ENCODE measurements around the gene HACD1. TPM values are rescaled to one million over a fixed set of nuclear protein-coding genes. Genes with fewer than 3 reads are reported as not detected.
"Not testable (repeated sequence)": the region's sequence is repeated elsewhere in the genome, so short reads cannot be mapped to it uniquely, and the experiment has no call there.

Gene HACD1
- total RNA-seq, 1 donor from 2014 or later = 17.3 TPM

DNA sequence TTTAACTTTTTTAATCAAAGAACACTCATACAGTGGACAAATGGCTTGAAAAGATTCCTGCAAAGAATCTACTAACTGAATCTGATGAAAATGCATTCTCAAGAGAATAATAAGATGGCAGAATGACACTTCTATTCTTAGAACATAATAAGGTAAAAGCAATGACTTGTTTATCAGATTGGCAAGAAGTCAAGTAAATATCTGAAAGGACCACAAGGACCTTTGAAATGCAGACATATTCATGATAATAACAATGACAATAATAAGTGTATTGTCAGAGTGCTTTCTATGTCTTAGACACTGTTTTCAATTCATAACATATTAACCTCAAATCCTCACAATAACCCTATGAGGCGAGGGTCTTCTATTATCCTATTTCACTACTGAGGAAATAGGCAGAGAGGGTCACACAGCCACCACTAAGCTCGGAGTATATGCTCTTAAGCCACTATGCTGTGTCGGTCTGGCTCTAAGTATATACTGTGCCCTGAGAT, 10.6 kb downstream of the HACD1 start:
- no peak for DNase-seq (ENCODE audit: low read depth)
- TF ChIP-seq, protein P1, sequence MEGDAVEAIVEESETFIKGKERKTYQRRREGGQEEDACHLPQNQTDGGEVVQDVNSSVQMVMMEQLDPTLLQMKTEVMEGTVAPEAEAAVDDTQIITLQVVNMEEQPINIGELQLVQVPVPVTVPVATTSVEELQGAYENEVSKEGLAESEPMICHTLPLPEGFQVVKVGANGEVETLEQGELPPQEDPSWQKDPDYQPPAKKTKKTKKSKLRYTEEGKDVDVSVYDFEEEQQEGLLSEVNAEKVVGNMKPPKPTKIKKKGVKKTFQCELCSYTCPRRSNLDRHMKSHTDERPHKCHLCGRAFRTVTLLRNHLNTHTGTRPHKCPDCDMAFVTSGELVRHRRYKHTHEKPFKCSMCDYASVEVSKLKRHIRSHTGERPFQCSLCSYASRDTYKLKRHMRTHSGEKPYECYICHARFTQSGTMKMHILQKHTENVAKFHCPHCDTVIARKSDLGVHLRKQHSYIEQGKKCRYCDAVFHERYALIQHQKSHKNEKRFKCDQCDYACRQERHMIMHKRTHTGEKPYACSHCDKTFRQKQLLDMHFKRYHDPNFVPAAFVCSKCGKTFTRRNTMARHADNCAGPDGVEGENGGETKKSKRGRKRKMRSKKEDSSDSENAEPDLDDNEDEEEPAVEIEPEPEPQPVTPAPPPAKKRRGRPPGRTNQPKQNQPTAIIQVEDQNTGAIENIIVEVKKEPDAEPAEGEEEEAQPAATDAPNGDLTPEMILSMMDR (conservative IDR thresholded peaks at IDR 0.05; ENCODE audit: low read depth, low read length) = no peak
- H3K4me3 ChIP-seq (ENCODE audit: low read depth, low read length) = no peak overlapping the region

DNA sequence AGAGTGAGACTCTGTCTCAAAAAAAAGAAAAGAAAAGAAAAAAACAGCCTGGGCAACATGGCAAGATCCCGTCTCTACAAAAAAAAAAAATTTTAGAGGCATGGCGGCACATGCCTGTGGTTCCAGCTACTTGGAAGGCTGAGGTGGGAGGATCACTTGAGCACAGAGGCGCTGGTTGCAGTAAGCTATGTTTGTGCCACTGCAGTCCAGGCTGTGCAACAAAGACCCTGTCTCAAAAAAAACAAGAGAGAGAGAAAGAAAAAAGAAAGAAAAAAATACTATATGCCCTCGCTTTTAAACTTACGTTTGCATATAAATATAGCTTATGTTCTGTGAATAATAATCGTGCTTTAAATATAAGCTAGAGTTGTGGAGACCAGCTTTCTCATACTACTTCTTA, 11.2 kb downstream of the HACD1 start:
- TF ChIP-seq, protein P1 (conservative IDR thresholded peaks at IDR 0.05; ENCODE audit: low read depth, low read length) = no peak
- no peak for DNase-seq (ENCODE audit: low read depth)
- H3K4me3 ChIP-seq (ENCODE audit: low read depth, low read length) = no peak overlapping the region

DNA sequence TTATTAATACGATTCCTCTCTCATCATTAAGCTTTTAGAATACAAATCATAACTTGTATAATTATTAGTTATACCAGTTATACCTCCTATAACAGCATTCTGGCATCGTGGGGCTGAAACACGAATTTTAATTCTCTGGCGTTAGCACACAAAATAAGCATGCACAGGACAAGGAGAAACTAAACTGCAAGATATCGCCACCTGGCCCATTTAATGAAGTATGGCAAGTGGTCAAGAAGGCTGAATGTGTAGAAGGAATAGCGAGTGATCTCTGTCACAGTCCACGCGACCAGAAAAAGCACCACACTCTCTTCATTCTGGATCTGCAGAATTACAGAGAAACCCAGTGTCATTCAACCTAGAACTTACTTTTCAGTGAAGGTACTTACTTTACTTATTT, 18.1 kb downstream of the HACD1 start:
- no peak for DNase-seq (ENCODE audit: low read depth)
- no peak overlapping the region for H3K4me3 ChIP-seq (ENCODE audit: low read depth, low read length)
- TF ChIP-seq, protein P1 (conservative IDR thresholded peaks at IDR 0.05; ENCODE audit: low read depth, low read length) = peak; percentile 60

DNA sequence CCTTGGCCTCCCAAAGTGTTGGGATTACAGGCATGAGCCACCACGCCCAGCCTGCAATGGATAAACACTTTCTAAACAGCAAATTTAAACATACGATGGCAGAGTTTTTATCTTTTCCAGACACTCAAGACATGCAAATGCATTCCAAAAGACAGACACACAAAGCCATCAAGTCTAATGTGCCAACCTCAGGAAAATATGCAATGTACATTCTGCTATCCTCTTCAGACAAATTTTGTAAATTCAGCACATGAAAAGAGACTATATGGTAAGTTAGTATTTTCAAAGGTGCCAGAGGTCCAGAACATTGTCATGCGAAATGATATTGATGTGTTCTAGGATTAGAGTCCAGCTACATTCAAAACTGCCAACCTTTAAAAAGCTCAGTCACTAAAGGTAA, 19.8 kb downstream of the HACD1 start:
- no peak overlapping the region for H3K4me3 ChIP-seq (ENCODE audit: low read depth, low read length)
- TF ChIP-seq, protein P1 (conservative IDR thresholded peaks at IDR 0.05; ENCODE audit: low read depth, low read length) = no peak
- DNase-seq (ENCODE audit: low read depth) = no peak

DNA sequence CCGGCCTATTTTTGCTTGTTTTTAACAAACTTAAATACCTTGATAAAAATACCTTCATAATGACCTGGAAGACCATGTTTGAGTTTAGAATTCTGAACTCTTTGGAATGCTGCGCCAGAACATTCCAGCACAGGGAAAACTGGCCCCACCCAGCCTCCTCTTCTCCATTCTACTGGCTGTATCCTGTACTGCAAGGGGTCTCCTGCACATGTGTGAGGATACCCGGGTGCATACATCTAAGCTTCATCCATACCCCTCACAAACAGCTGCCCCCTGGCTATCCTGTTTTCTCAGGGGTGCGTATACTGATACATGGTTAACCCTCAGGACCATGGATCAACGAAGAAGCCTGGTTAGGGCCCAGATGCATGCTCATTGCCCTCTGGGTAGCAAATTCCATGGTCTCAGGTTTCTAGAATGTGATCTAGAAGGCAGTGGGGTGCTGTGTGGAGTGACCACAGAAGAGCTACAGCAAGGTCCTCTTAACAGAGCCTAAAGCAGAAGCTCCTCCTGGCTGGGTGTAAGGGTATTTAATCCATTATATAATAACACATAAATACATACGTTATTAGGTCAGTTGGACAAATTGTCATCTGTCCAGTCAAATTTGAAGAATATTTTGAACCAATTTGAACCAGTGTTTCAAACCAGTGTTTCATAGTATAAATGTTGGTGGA, 26.1 kb downstream of the HACD1 start:
- no peak for DNase-seq (ENCODE audit: low read depth)
- TF ChIP-seq, protein P1 (conservative IDR thresholded peaks at IDR 0.05; ENCODE audit: low read depth, low read length) = no peak
- no peak overlapping the region for H3K4me3 ChIP-seq (ENCODE audit: low read depth, low read length)

DNA sequence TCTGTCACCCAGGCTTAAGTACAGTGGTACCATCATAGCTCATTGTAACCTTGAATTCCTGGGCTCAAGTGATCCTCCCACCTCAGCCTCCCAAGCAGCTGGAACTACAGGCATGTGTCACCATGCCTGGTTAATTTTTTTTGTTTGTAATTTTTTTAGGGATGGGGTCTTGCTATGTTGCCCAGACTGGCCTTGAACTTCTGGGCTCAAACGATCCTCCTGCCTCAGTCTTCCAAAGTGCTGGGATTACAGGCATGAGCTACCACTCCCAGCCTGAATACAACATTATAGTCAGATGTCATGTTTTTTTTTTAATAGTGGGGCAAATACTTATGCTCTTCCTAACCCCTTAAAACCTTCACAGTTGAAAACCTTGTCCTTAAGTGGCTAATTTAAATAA, 27.9 kb downstream of the HACD1 start:
- DNase-seq (ENCODE audit: low read depth); H3K4me3 ChIP-seq (ENCODE audit: low read depth, low read length): not testable (repeated sequence)

DNA sequence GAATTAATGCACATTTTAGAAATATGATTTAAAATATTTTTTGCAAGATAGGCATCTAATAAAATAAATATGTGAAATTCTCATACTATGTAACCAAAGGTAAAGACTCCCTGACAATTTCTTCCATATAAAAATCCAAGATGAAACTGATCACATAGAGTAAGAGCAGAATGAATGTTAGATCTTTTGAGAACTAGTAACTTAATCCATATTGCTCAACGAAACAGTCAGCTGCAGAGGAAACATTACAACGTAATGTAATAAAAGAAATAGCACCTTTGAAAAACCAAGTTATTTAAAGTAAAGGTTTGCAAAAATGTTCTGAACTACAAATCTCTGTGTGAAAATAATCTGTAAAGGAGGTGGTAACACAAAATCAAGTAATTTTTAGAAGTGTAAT, 28.8 kb downstream of the HACD1 start:
- TF ChIP-seq, protein P1 (conservative IDR thresholded peaks at IDR 0.05; ENCODE audit: low read depth, low read length) = no peak

DNA sequence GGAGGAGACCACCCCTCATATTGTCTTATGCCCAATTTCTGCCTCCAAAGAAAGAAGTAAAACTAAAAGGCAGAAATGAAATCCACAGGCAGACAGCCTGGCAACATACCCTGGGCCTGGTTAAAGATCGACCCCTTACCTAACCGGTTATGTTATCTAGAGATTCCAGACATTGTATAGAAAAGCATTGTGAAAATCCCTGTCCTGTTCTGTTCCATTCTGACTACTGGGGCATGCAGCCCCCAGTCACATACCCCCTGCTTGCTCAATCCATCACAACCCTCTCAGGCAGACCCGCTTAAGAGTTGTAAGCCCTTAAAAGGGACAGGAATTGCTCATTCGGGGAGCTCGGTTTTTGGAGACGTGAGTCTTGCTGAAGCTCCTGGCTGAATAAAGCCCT, 29.9 kb downstream of the HACD1 start:
- not testable (repeated sequence) for H3K4me3 ChIP-seq (ENCODE audit: low read depth, low read length); DNase-seq (ENCODE audit: low read depth)

More for the DNA sequence above, 28.8 kb downstream of the HACD1 start:
- no peak overlapping the region for H3K4me3 ChIP-seq (ENCODE audit: low read depth, low read length)
- no peak for DNase-seq (ENCODE audit: low read depth)

Measured in epithelial cell of proximal tubule (primary cell).